G401 (cell line): Measurements from ENCODE around the gene DMP1. TPM values are rescaled to one million over a fixed set of nuclear protein-coding genes. Genes with fewer than 3 reads are reported as not detected.
A peak's percentile ranks its signal among the peaks of the same experiment; 100 is the strongest.
"Not testable (repeated sequence)": the region's sequence is repeated elsewhere in the genome, so short reads cannot be mapped to it uniquely, and the experiment has no call there.

Source experiments
- DNase-seq: peaks from one replicate; pipeline ENCODE4 v3.0.0-alpha.2; 2015; ENCODE audit warnings: low spot score
- in situ Hi-C: cut with HindIII; loops from 2 replicates; pipeline ENCODE4 v1.10.0; 2016; ENCODE audit warnings: low sequenced_read_pairs, mixed read lengths
- total RNA-seq: library from RNA; depleted of rRNA; stranded (reverse); fragments of >200 nt; shearing (Covaris generic); gene quantifications from 2 replicates; pipeline ENCODE4 v1.2.3, GENCODE V29; 2014; rRNA removed

DMP1 gene
- total RNA-seq, 1 experiment from 2014 or later: not detected

- in situ Hi-C loops: no loop called here
- peak; percentile 88 for DNase-seq
These were observed 27.7 kb downstream of the DMP1 start for GRCh38 chr4:87677731-87678130.

DNA sequence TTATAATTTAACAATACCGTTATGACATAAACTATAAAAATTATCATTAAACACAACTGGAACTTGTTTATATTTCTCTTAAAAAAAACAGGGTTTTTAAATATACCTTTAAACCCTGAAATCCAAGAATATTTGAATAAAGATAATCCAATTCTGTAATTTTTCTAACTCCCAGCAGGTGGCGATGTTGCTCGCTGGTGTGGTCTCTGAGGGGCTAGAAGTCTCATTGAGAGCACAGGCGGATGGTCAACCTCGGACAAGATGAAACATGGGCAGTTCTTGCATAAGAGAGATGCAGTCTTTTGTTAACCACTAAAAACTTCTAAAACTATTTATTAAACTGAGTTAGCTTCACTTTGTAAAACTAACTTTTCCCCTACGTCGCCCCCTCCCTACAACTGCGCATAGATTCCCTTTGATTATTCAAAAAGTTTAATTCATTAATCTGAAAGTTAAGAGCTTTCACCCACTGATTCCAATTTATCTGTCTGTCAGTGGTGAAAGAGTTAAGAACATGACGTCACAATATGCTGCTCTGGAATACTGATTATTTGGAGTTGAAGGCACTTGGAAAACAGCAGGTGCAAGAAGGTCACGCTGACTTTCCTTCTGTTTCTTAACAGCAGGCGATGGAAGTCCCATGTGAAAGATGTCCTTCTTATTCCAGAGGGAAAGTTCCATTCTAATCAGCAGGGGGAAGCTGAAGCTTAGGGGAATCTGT lies 29.5 kb downstream of the DMP1 start:
- in situ Hi-C loops: no loop called here
- DNase-seq: peak; percentile 96

- in situ Hi-C loops: no loop called here
- DNase-seq: peak; percentile 59
These were observed 30.2 kb downstream of the DMP1 start for GRCh38 chr4:87680271-87680670.

- no peak for DNase-seq
- in situ Hi-C loops: no loop called here
These were observed 38.2 kb downstream of the DMP1 start for GRCh38 chr4:87688316-87688715.

- in situ Hi-C loops, DNase-seq: not testable (repeated sequence)
These were observed 40.9 kb downstream of the DMP1 start for GRCh38 chr4:87690947-87691346.

DNA sequence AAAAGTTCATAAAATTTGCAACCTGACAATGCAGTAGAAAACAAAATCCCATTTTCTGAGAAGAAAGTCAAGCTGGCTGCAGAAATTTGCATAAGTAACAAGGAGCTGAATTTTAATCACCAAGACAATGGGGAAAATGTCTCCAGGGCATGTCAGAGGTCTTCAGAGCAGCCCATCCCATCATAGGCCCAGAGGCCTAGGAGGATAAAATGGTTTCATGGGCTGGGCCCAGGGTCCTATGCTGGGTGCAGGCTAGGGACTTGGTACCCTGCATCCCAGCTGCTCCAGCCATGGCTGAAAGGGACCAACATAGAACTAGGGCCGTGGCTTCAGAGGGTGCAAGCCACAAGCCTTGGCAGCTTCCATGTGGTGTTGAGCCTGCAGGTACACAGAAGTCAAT lies 42.0 kb downstream of the DMP1 start:
- in situ Hi-C loops, DNase-seq: not testable (repeated sequence)

DNA sequence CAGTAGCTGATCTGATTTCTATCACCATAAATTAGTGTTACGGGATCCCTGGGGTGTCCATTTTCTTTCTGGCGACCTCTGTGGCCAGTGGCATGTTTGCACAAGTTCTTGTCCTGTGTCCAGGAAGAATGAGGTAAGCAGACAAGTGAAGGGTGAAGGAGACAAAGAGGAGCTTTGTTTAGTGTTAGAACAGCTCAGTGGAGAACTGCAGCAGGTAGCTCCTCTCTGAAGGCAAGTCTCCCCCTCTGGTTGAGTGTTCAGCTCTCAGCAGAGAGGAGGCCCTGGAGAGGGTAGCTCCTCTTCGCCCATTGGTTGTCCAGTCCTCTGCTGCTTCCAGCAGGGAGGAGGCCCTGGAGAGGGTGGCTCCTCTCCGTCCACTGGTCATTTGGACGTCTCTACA lies 47.2 kb downstream of the DMP1 start:
- in situ Hi-C loops: no loop called here
- no peak for DNase-seq

DNA sequence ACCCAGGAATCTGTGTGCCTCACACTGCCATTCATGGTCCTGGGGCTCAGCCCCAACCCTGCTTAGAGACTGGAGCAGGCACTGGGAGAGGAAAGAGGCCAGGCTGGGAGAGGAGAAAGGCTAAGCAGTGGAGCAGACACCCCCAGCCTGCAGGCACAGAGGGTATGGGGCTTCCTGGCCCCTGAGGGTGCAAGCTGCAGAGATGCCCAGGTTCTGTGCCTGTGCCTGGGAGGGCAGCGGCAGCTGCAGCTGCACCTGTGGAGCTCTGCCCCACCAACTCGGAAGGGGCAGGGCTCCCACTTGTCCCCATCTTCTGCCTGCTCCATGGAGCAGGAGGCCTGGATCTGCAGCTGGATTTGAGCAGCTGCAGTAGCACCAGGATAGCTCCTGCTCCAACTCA lies 47.9 kb downstream of the DMP1 start:
- in situ Hi-C loops: no loop called here
- no peak for DNase-seq

DNA sequence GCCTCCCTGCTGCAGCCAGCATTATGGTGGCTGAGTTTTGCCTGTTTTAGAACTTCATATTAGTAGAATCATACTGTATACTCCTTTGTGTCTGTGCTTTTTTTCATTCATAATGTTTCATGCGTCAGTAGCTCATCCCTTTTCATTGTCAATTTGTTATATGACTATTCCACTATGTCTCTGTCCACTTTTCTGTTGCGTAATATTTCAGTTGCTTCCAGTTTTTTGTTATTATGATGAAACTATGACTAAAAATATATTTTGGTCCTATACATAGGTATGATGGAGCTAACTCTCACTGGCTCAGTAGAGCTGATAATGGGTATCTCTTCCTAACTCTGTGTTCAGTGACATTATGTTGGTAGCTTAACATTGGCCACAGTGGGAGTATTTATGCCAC lies 48.3 kb downstream of the DMP1 start:
- DNase-seq: no peak
- in situ Hi-C loops: no loop called here

DNA sequence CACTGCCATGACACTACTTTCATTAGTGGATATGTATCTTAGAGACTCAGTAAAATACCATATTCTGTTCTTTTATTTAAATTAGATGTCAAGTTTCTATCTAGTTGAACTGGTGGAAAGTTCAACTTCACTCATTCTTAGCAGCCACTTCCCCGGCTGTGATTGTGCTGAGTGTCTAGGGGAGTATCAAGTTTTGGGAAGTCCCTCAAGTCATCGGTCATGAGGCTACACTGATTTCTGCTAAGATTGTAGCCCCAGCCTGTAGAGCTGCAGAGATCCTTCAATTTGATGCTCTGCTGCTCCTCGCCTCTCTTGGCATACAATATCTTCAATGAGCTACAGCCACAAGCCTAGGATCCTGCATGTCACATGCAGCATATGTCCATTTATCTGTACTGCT lies 53.9 kb downstream of the DMP1 start:
- no peak for DNase-seq
- in situ Hi-C loops: no loop called here

DNA sequence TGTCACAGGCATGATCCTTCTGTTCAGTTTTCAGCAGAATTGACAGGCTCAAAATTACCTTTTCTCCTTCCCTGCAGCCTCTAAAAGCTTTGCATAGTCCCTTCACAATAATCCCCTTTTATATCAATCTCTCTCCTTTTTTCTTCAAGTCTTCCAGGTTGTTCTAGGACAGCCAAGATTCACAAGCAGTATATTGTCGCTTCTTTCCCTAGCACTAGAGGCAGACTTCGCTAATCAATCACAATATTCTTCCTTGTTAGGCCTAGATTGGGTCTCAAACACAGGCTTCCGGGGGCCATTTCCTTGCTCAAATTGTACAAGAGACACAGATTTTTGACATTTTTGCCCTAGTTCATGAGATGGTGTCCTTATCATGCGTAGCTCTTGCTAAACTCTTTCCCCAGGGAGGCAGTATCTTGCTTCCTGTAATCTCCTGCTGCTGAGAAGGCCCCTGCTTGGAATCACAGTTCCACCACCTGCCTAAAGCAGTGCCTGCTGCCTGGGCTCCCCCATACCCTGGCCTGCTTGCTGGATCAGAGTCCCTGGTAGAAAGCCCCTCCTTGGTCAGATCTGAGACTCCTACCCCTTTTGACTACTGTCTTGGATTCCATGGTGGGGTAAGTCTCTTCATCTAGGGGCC lies 57.3 kb downstream of the DMP1 start:
- in situ Hi-C loops: no loop called here

More for the DNA sequence above, 57.3 kb downstream of the DMP1 start:
- no peak for DNase-seq

Other genes starting within 250 kb of the DMP1 start
- 36.6 and 40.8 TPM in 2 replicates for gene NUDT9, start 227.7 kb upstream of the DMP1 start, total RNA-seq
- gene SPARCL1, start 120.9 kb upstream of the DMP1 start, total RNA-seq: not detected in 2 replicates
- not detected in 2 replicates for gene DSPP, start 41.8 kb upstream of the DMP1 start, total RNA-seq
- gene IBSP, start 149.3 kb downstream of the DMP1 start, total RNA-seq: not detected in 2 replicates
- not detected in 2 replicates for gene MEPE, start 182.7 kb downstream of the DMP1 start, total RNA-seq